COLO829 (cell line): ENCODE results near the gene MYOCOS.
"Not testable (repeated sequence)": the region's sequence is repeated elsewhere in the genome, so short reads cannot be mapped to it uniquely, and the experiment has no call there.

Experiments
- DNase-seq: peaks from one replicate; pipeline ENCODE4 v3.0.0; 2012; ENCODE audit warnings: low spot score

Gene MYOCOS

DNA sequence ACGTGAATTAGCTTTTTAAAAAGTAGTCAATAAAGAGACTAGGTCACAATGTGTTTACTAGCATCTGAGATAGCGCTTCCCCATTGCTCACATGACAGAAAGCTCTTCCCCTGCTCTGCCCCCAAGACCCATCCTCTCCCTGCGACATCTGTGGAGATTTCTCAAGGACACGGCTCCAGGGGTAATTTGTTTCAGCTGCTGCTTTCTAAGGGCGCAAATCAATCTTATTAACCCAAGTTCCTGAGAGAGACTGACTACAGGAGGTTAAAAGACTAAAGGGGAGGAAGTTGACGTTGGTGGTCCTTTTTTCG lies at the start of gene MYOCOS:
MYOCOS (plus strand) TSS at position 92 of the 311 bp plus-strand sequence. CDS start 1,641 bp downstream, outside the sequence.
- no peak for DNase-seq

DNA sequence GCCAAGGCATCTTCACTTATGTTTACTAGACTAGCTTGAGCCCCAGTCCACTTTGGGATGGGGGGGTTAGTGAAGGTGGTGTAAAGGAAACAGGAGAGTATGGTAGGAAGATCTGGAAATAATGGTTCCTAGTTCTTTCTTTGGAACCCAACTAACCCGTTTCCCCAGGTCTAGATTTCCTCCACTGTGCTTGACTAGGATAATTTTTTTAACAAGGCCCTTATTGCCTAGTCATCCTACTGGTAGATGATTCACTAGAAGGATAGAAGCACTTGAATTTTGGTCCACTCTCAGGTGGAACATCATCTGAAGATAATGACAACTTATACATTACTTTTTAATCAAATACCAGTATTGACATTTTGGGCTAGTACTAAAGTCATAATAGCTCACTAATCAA lies 45.9 kb upstream of the MYOCOS start:
- DNase-seq = no peak

- no peak for DNase-seq
Observed at GRCh38 chr1:171581226-171581625, 40.8 kb upstream of the MYOCOS start.

- DNase-seq = no peak
Observed at GRCh38 chr1:171581766-171582165, 40.3 kb upstream of the MYOCOS start.

DNA sequence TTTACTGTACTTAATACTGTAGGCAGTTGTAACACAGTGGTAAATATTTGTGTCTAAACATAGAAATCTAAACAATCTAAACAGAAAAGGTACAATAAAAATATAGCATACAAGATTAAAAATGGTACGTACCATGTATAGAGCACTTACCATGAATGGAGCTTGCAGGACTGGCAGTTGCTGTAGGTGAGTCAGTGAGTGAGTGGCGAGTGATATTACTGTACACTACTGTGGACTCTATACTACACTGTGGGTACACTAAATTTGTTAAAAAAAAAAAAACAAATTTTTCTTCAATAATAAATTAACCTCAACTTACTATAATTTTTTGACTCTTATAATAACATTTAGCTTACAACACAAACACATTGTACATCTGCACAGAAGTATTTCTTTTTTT lies 39.5 kb upstream of the MYOCOS start:
- DNase-seq = no peak

DNA sequence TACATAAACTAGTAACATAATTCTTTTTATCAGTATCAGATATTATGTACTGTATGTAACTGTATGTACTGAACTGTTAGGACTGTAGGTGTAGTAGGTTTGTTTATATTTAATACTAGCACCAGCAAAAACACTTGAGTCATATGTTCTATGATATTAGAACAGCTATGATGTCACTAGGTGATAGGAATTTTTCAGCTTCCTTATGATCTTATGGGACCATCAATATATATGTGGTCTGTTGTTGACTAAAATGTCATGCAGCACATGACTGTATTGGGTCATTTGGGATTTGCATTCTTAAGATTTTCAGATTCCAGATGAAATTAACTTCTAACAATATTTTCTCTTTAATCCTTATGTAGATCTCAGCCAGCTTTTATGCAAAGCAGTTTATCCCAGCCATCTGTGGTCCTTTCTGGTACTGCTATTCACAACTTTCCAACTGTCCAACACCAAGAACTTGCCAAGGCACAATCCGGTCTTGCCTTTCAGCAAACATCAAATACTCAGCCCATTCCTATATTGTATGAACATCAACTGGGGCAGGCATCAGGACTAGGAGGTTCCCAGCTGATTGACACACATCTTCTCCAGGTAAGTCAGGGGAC lies 38.3 kb upstream of the MYOCOS start:
- DNase-seq = no peak

DNA sequence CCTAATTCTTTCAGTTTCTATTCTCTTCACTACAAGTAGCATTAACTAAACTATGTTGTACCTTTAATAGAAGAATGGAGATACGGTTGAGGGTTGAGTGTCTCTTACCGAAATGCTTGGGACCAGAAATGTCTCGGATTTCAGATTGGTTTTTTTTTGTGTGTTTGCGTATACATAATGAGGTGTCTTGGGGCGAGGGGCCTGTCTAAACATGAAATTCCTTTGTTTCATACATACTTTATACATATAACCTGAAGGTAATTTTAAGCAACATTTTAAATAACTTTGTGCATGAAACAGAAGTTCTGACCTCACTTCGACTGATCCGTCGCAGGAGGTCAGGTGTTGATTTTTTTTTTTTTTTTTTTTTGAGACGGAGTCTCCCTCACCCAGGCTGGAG lies 36.3 kb upstream of the MYOCOS start:
- no peak for DNase-seq

GRCh38 chr1:171588230-171588629 lies 33.8 kb upstream of the MYOCOS start:
- no peak for DNase-seq

DNA sequence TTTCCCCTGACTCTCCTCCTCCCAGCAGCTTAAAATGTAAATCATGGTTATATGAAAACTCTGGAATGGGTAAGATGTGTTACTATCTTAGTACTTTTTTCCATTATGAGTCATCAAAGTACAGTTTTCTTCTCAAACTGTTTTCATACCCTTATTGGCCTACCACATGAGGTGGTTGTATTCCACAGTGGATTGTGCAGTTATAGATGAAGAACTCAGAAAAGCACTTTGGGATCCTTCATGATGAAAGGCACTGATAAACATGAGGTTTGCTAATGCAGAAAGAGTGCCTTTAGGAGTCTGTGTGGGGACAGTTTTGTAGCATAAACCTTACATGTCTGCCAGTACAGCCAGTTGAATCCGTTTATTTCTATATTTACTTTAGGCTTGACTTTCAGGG lies 32.0 kb upstream of the MYOCOS start:
- DNase-seq = peak; percentile 50

DNA sequence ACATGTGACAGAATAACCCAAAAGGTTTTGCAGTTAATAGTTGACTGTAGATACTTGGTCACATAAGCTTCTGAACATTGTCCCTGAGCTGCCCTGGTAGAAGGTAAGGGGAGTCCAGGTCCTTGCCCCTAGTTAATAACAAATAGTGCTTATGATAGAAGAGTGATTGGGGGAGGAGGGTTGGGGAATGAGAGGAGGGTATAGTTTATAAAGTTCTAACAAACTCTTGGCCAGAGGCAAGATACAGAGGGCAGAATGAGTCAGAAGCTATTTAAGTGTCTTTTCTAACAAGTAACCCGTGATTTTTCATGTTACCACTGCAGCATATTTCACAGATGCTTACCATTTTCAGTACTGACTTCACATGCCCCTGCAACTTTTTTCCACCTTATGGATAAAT lies 26.7 kb upstream of the MYOCOS start:
- DNase-seq = peak; percentile 63

DNA sequence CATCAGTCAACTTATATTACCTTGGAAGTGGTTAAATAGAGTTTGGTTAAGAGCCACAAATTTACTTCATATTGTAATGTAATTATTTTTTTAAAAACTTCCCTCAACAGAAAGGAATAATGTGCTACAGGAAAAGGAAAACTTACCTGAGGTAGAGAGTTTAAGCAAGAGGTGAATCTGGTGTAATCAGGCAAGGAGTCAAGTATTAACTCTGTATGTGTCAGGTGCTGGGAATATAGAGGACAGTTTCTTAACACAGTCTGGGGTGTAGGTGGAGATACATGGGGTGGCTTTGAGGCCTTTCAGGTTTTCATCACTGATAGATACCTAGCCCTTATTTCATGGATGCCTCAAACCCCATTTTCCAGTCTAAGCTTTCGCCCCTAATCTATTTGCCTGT lies 25.9 kb upstream of the MYOCOS start:
- no peak for DNase-seq

DNA sequence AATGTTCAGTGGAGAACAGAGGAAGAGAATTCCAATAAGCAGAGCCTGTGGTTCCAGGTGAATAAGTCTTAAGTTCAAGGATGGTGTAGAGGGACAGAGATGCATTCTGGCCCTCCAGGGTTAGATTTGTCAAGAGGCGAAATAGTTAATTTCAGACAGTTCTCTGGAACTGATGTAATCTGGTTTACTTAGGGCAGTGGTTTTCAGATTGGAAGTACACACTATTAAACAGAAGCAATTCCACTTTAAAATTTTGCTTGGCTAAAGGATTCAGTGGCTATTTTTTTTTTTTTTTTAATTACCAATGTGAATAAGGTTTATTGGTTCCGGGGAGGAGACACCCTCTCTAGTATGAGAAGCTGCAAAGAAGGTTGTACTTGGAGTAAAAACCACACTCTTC lies 25.3 kb upstream of the MYOCOS start:
- no peak for DNase-seq

DNA sequence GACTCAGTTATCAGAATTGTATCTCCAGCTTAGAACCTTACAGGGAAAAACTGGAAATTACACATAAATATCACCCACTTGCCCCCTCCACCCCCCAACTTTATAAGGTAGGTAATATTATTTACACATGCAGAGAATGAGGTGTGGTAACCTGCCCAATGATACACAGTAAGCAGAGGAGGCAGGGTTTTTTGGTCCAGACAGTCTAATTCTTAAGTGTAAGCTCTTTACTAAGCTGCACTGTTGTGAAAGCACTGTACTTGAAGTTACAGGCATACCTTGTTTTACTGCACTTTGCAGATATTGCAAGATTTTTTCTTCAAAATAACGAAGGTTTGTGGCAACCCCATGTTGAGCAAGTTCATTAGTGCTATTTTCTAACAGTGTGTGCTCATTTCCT lies 24.8 kb upstream of the MYOCOS start:
- no peak for DNase-seq

DNA sequence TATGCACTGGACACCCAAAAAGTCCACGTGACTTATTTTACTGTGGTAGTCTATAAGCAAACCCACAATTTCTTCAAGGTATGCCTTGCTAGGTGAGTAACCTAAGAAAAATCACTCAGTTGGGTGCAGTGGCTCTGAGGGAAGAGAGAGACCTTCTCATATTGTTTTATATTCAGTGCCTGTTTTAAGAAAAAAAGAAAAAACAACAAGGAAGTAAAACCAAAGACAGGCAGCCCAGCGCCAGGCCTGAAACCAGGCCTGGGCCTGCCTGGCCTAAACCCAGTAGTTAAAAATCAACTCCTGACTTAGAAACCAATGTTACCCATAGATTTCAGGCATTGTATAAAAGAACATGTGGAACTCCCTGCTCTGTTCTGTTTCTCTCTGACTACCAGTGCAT lies 21.7 kb upstream of the MYOCOS start:
- not testable (repeated sequence) for DNase-seq

GRCh38 chr1:171600862-171601261 lies 21.2 kb upstream of the MYOCOS start:
- DNase-seq = no peak

- not testable (repeated sequence) for DNase-seq
Observed at GRCh38 chr1:171603042-171603441, 19.0 kb upstream of the MYOCOS start.

DNA sequence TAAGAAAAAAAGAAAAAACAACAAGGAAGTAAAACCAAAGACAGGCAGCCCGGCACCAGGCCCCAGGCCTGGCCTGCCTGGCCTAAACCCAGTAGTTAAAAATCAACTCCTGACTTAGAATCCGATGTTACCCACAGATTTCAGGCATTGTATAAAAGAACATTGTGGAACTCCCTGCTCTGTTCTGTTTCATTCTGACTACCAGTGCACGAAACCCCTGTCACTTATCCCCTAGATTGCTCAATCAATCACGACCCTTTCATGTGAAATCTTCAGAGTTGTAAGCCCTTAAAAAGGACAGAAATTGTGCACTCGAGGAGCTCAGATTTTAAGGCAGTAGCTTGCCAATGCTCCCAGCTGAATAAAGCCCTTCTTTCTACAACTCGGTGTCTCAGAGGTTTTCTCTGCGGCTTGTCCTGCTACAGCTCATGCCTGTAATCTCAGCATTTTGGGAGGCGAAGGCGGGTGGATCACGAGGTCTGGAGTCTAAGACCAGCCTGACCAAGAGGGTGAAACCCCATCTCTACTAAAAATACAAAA lies 15.6 kb upstream of the MYOCOS start:
- no peak for DNase-seq

DNA sequence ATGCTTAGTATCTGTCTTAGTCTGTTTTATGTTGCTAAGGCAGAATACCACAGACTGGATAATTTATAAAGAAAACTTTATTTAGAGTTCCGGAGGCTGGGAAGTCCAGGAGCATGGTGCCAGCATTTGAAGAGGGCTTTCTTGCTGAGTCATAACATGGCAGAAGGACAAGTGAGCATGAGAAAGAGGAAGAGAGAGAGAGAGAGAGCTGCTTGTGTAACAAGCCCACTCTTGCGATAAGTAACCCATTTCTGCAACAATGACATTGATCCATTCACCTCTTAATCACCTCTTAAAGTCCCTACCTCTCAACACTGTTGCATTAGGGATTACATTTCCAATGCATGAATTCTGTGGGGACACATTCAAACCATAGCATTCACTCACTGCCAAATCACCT lies 11.7 kb upstream of the MYOCOS start:
- DNase-seq = no peak

DNA sequence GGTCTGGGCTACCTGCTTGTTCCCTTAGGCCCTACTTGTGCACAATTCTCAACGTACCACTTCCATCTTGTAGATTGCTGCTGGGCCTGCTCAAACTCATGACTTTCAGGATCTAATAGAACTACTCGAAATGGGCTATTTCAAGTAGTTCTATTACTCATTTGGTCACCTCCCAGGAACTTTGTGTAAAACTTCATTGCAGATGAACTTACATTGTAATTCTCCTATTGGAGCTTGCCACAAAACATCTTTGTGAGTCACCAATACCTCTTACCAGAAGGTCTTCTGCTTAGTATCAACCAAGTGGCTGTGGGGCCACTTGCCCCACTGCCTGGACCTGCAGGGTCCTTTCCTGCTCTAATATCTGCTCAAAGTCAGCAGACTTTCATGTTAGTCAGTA lies 10.7 kb upstream of the MYOCOS start:
- no peak for DNase-seq

GRCh38 chr1:171613282-171613681 lies 8.8 kb upstream of the MYOCOS start:
- no peak for DNase-seq

DNA sequence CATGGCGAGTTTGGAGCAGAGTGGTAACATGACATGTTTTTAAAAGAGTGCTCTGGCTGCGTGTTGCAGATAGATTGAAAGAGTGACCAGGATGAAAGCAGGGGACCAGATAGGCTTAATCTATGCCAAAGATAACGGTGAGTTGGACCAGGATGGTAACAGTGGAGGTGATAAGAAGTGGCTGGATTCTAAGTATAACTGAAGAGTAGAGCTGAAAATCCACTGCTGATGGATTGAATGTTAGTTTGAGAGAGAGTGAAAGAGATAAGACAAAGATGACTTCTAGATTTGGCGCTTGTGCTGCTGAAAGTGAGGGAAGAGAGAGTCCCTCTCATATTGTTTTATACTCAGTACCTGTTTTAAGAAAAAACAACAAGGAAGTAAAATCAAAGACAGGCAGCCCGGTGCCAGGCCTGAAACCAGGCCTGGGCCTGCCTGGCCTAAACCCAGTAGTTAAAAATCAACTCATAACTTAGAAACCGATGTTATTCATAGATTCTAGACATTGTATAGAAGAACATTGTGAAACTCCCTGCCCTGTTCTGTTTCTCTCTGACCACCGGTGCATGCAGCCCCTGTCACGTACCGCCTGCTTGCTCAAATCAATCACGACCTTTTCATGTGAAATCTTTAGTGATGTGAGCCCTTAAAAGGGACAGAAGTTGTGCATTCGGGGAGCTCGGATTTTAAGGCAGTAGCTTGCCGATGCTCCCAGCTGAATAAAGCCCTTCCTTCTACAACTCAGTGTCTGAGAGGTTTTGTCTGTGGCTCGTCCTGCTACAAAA lies 6.7 kb upstream of the MYOCOS start:
- DNase-seq = not testable (repeated sequence)

- DNase-seq = no peak
Observed at GRCh38 chr1:171616586-171616985, 5.5 kb upstream of the MYOCOS start.

DNA sequence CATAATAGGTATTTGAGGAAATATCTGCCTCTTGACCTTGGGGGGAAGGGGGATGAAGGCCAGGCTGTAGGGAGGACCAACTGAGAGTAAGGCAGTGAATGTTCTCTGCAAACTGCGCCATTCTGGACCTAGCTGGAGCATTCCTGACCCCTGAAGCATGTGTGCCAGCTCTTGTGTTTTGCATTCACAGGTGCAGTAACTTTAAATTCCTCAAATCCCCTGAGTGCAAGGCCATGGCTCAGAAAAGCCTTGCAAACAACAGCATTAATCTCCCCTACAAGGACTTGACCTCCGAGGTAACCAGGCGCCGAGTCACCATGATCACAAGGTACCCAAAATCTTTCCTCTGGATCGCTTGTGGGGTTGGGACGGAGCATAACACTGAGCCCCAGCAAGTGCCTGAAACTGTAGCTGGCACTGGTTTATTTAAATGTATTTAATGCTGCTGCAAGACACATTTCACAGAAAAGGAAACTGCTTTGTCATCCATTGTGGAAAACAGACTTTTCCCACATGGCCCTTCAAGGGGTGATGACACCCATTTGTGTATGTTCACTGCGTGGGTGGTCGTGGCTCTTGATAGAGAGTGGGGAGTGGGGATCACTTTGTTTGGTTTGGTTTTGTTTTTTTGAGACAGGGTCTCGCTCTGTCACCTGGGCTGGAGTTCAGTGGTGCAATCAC lies 1.7 kb downstream of the MYOCOS start:
- no peak for DNase-seq
